Chondrocyte (in vitro differentiated cells): ENCODE measurements around the gene IL16. TPM values are rescaled to one million over a fixed set of nuclear protein-coding genes. Genes with fewer than 3 reads are reported as not detected.

Experiments used
- DNase-seq: peaks from one replicate; pipeline ENCODE4 v3.0.0; 2021; ENCODE audit warnings: mixed read lengths, low spot score
- H3K27ac Mint-ChIP-seq: one replicate; pipeline ENCODE4 v1.8.0; 2021; ENCODE audit warnings: mild to moderate bottlenecking, moderate library complexity, mixed read lengths; ENCODE audit not compliant: unreplicated experiment
- H3K27me3 Mint-ChIP-seq: 2 replicates; pipeline ENCODE4 v1.8.0; 2021; ENCODE audit warnings: low read depth, mixed read lengths
- H3K36me3 Mint-ChIP-seq: 2 replicates; pipeline ENCODE4 v1.8.0; 2021; ENCODE audit warnings: low read depth, mixed read lengths
- H3K4me1 Mint-ChIP-seq: 2 replicates; pipeline ENCODE4 v1.8.0; 2021; ENCODE audit warnings: low read depth, mild to moderate bottlenecking, mixed read lengths
- H3K4me3 Mint-ChIP-seq: one replicate; pipeline ENCODE4 v1.8.0; 2021; ENCODE audit warnings: mild to moderate bottlenecking, moderate library complexity, mixed read lengths; ENCODE audit not compliant: unreplicated experiment
- H3K9me3 Mint-ChIP-seq: 2 replicates; pipeline ENCODE4 v1.8.0; 2021; ENCODE audit warnings: low read depth, mixed read lengths
- CTCF ChIP-seq: fragments of 200-600 bp; sonication (generic); IDR thresholded peaks from 2 replicates; pipeline ENCODE4 v1.5.0; 2021; ENCODE audit warnings: antibody characterized with exemption, mild to moderate bottlenecking, moderate library complexity
- total RNA-seq: library from RNA; stranded (reverse); gene quantifications from 3 replicates; pipeline ENCODE4 v1.2.1, GENCODE V29; 2021

Gene IL16
- total RNA-seq, 1 donor from 2014 or later, result 2.0 TPM

DNA sequence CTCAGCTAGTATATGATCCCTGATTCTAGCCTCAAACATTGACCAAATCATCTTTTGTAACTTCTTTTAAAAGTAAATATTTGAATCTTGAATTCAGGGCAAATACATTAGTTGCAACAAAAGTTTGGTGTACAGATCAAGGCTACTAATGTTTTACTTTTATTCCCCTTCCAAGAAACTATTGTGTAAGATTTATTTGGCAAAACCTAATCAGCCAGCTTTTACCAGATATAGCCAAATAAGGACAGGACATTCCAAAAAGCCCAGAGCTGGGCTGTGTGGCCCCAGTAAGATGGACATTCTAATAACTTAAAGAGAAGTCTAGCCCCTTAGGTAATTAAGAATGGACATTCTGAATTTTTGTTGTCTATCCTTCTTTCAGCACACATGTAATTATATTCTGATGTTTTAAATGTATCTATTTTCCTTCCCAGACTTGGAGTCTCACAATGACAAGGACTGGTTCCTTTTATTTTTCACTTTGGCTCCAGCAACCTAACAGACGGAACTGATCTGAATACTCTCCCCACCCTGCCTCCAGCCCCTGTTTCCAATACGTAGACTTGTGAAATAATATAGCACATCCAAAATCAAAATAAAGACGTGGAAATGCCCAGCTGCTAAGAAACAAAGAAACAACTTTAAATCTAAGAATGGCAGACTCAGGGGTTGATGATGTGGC, 79.2 kb downstream of the IL16 start:
- no peak overlapping the region for H3K27ac Mint-ChIP-seq
- TF ChIP-seq CTCF, result no peak
- no peak overlapping the region for H3K4me3 Mint-ChIP-seq
- H3K4me1 Mint-ChIP-seq, result peaks cover 18% of the 10 kb centered on the region
- peaks cover 6% of the 10 kb centered on the region for H3K36me3 Mint-ChIP-seq
- no peak for DNase-seq
- peaks cover 11% of the 10 kb centered on the region for H3K9me3 Mint-ChIP-seq
- no peaks in the 10 kb centered on the region for H3K27me3 Mint-ChIP-seq

- Mint-ChIP-seq H3K36me3 (peaks cover 6% of the 10 kb centered on the region), H3K27me3 (peaks cover 4% of the 10 kb centered on the region), H3K9me3 (peaks cover 11% of the 10 kb centered on the region), H3K4me1 (peaks cover 18% of the 10 kb centered on the region), H3K4me3 (no peak overlapping the region), H3K27ac (no peak overlapping the region)
- no peak for DNase-seq
- no peak for TF ChIP-seq CTCF
Observed at GRCh38 chr15:81276967-81277366, 80.3 kb downstream of the IL16 start.

GRCh38 chr15:81277851-81278250, 81.2 kb downstream of the IL16 start:
- Mint-ChIP-seq H3K36me3 (peaks cover 6% of the 10 kb centered on the region), H3K4me1 (peaks cover 18% of the 10 kb centered on the region), H3K27me3 (peaks cover 7% of the 10 kb centered on the region), H3K27ac (no peak overlapping the region), H3K9me3 (peaks cover 11% of the 10 kb centered on the region), H3K4me3 (no peak overlapping the region)
- DNase-seq, result no peak
- TF ChIP-seq CTCF, result no peak

- H3K36me3 Mint-ChIP-seq, result peaks cover 6% of the 10 kb centered on the region
- peaks cover 7% of the 10 kb centered on the region for H3K27me3 Mint-ChIP-seq
- H3K27ac Mint-ChIP-seq, result no peak overlapping the region
Observed at GRCh38 chr15:81278306-81279029, 81.8 kb downstream of the IL16 start.

More at GRCh38 chr15:81278306-81279029, 81.8 kb downstream of the IL16 start:
- no peak for TF ChIP-seq CTCF
- H3K4me1 Mint-ChIP-seq, result peaks cover 18% of the 10 kb centered on the region
- H3K4me3 Mint-ChIP-seq, result no peak overlapping the region
- H3K9me3 Mint-ChIP-seq, result peaks cover 11% of the 10 kb centered on the region
- no peak for DNase-seq
